DOHH2 (cell line): ENCODE results near the gene ZNF442.
A peak's percentile ranks its signal among the peaks of the same experiment; 100 is the strongest.
"Not testable (repeated sequence)": the region's sequence is repeated elsewhere in the genome, so short reads cannot be mapped to it uniquely, and the experiment has no call there.

ENCODE experiments used
- H3F3A ChIP-seq: fragments of 200-600 bp; sonication (generic), shearing (Covaris generic); 2 replicates; pipeline ENCODE4 v1.6.0; 2016; ENCODE audit warnings: antibody characterized with exemption, mild to moderate bottlenecking; ENCODE audit not compliant: control insufficient read depth, insufficient read depth
- H3K27ac ChIP-seq: fragments of 200-600 bp; sonication (generic); 2 replicates; pipeline ENCODE4 v1.5.1; 2014; ENCODE audit warnings: low read depth, mild to moderate bottlenecking, low read length, moderate library complexity
- H3K27me3 ChIP-seq: fragments of 200-600 bp; sonication (generic); 2 replicates; pipeline ENCODE4 v1.6.1; 2014; ENCODE audit warnings: mild to moderate bottlenecking, low read length, mixed read lengths; ENCODE audit not compliant: control insufficient read depth
- H3K36me3 ChIP-seq: fragments of 200-600 bp; sonication (generic); 2 replicates; pipeline ENCODE4 v1.6.1; 2014; ENCODE audit warnings: mild to moderate bottlenecking, low read length, moderate library complexity, mixed read lengths; ENCODE audit not compliant: control insufficient read depth
- H3K4me1 ChIP-seq: fragments of 200-600 bp; sonication (generic); 2 replicates; pipeline ENCODE4 v1.6.1; 2014; ENCODE audit warnings: mild to moderate bottlenecking, low read length, mixed read lengths; ENCODE audit not compliant: control insufficient read depth
- H3K4me2 ChIP-seq: fragments of 200-600 bp; sonication (generic); 2 replicates; pipeline ENCODE4 v1.6.0; 2014; ENCODE audit warnings: mild to moderate bottlenecking, low read length, moderate library complexity
- H3K4me3 ChIP-seq: fragments of 200-600 bp; sonication (generic); 2 replicates; pipeline ENCODE4 v1.5.1; 2014; ENCODE audit warnings: mild to moderate bottlenecking, low read length, mixed read lengths
- H3K79me2 ChIP-seq: fragments of 200-600 bp; sonication (generic); 2 replicates; pipeline ENCODE4 v1.6.1; 2014; ENCODE audit warnings: mild to moderate bottlenecking, low read length, mixed read lengths; ENCODE audit not compliant: control insufficient read depth
- H3K9me2 ChIP-seq: fragments of 200-600 bp; sonication (generic); replicated peaks from 2 replicates; pipeline ENCODE4 v1.6.1; 2014; ENCODE audit warnings: mild to moderate bottlenecking, low read length, mixed read lengths; ENCODE audit not compliant: control insufficient read depth
- H3K9me3 ChIP-seq: fragments of 200-600 bp; sonication (generic); 2 replicates; pipeline ENCODE4 v1.6.1; 2014; ENCODE audit warnings: antibody characterized with exemption, low read length, mixed read lengths; ENCODE audit not compliant: control insufficient read depth, insufficient read depth
- H4K20me1 ChIP-seq: fragments of 200-600 bp; sonication (generic); 2 replicates; pipeline ENCODE4 v1.6.0; 2014; ENCODE audit warnings: low read depth, mild to moderate bottlenecking, antibody characterized with exemption, low read length, moderate library complexity; ENCODE audit not compliant: control insufficient read depth, insufficient read depth
- EZH2phosphoT487 ChIP-seq: fragments of 200-600 bp; sonication (generic); IDR thresholded peaks from 2 replicates; pipeline ENCODE4 v1.6.1; 2017; ENCODE audit warnings: borderline replicate concordance, mild to moderate bottlenecking, antibody characterized with exemption, low read length, moderate library complexity, mixed read lengths
- TF ChIP-seq, protein P1 (sequence below): fragments of 200-600 bp; sonication (generic); IDR thresholded peaks from one replicate; pipeline ENCODE4 v1.5.1; 2014; ENCODE audit warnings: antibody characterized with exemption, mild to moderate bottlenecking, low read depth, low read length; ENCODE audit not compliant: poor library complexity, severe bottlenecking

Gene ZNF442

GRCh38 chr19:12365236-12366162 lies at the start of gene ZNF442:
TSS of gene ZNF442 (minus strand) at chr19:12365683. CDS start at chr19:12363631, 2,052 bp downstream.
- peaks cover 13% of the 10 kb centered on the region for H3K4me1 ChIP-seq
- H3K27ac ChIP-seq: peak within 1 kb of the TSS; percentile 37; the same call in 1 of the 2 replicates
- peak within 1 kb of the TSS; percentile 74 for H3K4me3 ChIP-seq
- 0 out of 2 replicates have a peak, but pooled peaks cover 2% of the 10 kb centered on the region for H3F3A ChIP-seq
- no peaks in the 10 kb centered on the region for H3K9me2 ChIP-seq
- peaks cover 6% of the 10 kb centered on the region; the same call in 1 of the 2 replicates for H3K9me3 ChIP-seq
- H4K20me1 ChIP-seq: no peaks in the 10 kb centered on the region
- H3K27me3 ChIP-seq: no peaks in the 10 kb centered on the region
- peak within 1 kb of the TSS; percentile 66 for H3K4me2 ChIP-seq
- TF ChIP-seq, protein P1, sequence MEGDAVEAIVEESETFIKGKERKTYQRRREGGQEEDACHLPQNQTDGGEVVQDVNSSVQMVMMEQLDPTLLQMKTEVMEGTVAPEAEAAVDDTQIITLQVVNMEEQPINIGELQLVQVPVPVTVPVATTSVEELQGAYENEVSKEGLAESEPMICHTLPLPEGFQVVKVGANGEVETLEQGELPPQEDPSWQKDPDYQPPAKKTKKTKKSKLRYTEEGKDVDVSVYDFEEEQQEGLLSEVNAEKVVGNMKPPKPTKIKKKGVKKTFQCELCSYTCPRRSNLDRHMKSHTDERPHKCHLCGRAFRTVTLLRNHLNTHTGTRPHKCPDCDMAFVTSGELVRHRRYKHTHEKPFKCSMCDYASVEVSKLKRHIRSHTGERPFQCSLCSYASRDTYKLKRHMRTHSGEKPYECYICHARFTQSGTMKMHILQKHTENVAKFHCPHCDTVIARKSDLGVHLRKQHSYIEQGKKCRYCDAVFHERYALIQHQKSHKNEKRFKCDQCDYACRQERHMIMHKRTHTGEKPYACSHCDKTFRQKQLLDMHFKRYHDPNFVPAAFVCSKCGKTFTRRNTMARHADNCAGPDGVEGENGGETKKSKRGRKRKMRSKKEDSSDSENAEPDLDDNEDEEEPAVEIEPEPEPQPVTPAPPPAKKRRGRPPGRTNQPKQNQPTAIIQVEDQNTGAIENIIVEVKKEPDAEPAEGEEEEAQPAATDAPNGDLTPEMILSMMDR: peak; percentile 19
- TF ChIP-seq EZH2phosphoT487: no peak
- peaks cover 6% of the 10 kb centered on the region; the same call in 1 of the 2 replicates for H3K79me2 ChIP-seq
- H3K36me3 ChIP-seq: no peaks in the 10 kb centered on the region

DNA sequence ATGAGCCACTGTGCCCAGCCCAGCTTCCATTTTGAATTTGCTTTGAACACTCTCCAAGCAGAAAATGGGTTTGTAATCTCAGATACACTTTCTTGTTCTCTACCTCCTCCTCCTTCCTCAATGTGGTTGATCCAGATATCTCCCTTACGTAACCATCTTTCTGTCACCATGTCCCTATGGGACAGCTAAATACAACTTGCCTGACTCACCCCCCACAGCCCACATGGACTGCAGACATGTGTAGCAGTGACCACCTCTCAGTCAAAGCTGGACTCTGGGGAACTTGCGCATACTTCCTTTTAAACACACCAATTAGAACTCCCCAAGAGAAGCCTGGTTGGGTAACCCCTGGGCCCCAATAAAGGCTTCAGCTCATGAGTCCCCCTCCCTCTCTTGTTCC lies 46.4 kb upstream of the ZNF442 start:
- Histone ChIP-seq H4K20me1 (no peaks in the 10 kb centered on the region), H3K79me2 (no peaks in the 10 kb centered on the region), H3K4me2 (no peak overlapping the region), H3K27ac (no peak overlapping the region), H3K27me3 (no peaks in the 10 kb centered on the region), H3K4me3 (no peak overlapping the region), H3K36me3 (no peaks in the 10 kb centered on the region), H3F3A (no peaks in the 10 kb centered on the region), H3K9me3 (no peaks in the 10 kb centered on the region), H3K4me1 (no peaks in the 10 kb centered on the region), H3K9me2 (no peaks in the 10 kb centered on the region)
- TF ChIP-seq, protein P1: no peak
- no peak for TF ChIP-seq EZH2phosphoT487

- no peaks in the 10 kb centered on the region for H3K9me3 ChIP-seq
These were observed 35.4 kb upstream of the ZNF442 start, which contains the start of gene ZNF799 for GRCh38 chr19:12400633-12401502. TSS of gene ZNF799 (minus strand) at chr19:12401271. CDS start at chr19:12401070, 201 bp downstream.

DNA sequence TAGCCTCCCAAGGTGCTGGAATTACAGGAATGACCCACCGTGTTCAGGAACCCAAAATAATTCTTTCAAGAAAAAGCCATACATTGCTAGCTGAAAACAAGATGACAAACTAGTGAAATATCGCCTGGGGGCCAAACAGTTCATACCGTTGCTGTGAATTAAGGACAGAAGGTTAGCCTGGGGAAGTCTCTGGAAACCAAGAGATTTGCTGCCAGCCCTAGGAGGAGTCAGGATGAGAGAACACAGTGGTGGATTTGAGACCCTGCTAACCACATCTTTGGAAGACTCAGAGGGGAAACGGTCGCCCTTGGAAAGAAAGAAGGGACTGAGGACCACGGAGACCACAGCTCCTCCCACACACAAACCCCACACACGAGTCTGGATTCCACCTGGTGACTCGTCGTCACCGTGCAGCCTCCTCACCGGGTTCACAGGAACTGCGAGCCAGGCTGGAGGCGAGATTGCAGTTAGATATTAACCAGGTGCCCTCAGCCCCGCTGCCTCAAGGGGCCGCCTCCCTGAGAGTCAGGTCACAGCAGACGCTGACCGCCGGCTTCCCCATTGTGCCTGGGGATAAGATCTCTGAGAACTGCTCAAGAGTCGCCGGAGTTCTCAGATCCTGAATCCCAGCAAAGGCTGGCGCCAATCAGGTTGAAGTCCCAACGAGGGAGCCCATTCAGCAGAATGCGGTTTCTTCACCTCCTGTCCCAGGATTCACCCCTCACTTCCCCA lies 34.6 kb upstream of the ZNF442 start:
- not testable (repeated sequence) for H3K4me1 ChIP-seq, H3K9me2 ChIP-seq, H3K79me2 ChIP-seq, H3K27me3 ChIP-seq, H3F3A ChIP-seq, H3K27ac ChIP-seq, H3K9me3 ChIP-seq, H3K36me3 ChIP-seq, H4K20me1 ChIP-seq
- peak overlapping the region; percentile 97 for H3K4me2 ChIP-seq
- peak overlapping the region; percentile 93 for H3K4me3 ChIP-seq

More at GRCh38 chr19:12400633-12401502, 35.4 kb upstream of the ZNF442 start, which contains the start of gene ZNF799:
- Histone ChIP-seq H3K9me2 (no peaks in the 10 kb centered on the region), H3K4me2 (peak within 1 kb of the TSS; percentile 97), H3K27ac (peak within 1 kb of the TSS; percentile 50), H3K4me1 (peaks cover 10% of the 10 kb centered on the region), H3K36me3 (no peaks in the 10 kb centered on the region), H3F3A (no peaks in the 10 kb centered on the region), H3K27me3 (peaks cover 2% of the 10 kb centered on the region; the same call in 1 of the 2 replicates), H3K79me2 (peaks cover 8% of the 10 kb centered on the region), H3K4me3 (peak within 1 kb of the TSS; percentile 93), H4K20me1 (no peaks in the 10 kb centered on the region)
- TF ChIP-seq, protein P1: peak; percentile 40
- TF ChIP-seq EZH2phosphoT487: no peak

- H3K4me3 ChIP-seq, H3K9me3 ChIP-seq: not testable (repeated sequence)
- peaks cover 20% of the 10 kb centered on the region for H3K36me3 ChIP-seq
These were observed 25.7 kb upstream of the ZNF442 start for GRCh38 chr19:12391148-12391547.

More at GRCh38 chr19:12391148-12391547, 25.7 kb upstream of the ZNF442 start:
- not testable (repeated sequence) for H3F3A ChIP-seq, H3K9me2 ChIP-seq, H3K4me1 ChIP-seq, H3K27ac ChIP-seq, H4K20me1 ChIP-seq, H3K4me2 ChIP-seq, H3K27me3 ChIP-seq, H3K79me2 ChIP-seq
